Measurements from ENCODE around the gene MEPCE.

DNA sequence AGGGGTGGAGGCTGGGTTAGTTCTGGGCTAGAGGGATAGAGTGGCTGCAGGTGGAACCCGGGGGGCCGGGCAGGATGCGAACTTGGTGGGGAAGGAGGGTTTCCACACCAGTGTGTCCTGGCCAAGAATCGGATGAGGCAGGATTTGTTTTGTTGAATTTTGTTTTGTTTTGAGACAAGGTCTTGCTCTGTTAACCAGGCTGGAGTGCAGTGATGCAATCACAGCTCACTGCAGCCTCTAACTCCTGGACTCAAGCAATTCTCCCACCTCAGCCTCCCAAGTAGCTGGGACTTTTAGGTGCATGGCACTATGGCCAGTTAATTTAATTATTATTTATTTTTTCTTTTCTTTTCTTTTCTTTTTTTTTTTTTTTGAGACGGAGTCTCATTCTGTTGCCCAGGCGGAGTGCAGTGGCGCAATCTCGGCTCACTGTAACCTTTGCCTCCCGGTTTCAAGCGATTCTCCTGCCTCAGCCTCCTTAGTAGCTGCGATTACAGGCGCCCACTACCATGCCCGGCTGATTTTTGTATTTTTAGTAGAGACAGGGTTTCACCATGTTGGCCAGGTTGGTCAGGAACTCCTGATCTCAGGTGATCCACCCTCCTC lies 19.7 kb downstream of the MEPCE start:
- TF ChIP-seq, protein P1, sequence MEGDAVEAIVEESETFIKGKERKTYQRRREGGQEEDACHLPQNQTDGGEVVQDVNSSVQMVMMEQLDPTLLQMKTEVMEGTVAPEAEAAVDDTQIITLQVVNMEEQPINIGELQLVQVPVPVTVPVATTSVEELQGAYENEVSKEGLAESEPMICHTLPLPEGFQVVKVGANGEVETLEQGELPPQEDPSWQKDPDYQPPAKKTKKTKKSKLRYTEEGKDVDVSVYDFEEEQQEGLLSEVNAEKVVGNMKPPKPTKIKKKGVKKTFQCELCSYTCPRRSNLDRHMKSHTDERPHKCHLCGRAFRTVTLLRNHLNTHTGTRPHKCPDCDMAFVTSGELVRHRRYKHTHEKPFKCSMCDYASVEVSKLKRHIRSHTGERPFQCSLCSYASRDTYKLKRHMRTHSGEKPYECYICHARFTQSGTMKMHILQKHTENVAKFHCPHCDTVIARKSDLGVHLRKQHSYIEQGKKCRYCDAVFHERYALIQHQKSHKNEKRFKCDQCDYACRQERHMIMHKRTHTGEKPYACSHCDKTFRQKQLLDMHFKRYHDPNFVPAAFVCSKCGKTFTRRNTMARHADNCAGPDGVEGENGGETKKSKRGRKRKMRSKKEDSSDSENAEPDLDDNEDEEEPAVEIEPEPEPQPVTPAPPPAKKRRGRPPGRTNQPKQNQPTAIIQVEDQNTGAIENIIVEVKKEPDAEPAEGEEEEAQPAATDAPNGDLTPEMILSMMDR (IDR thresholded peaks at IDR 0.05 in 2 of 3, conservative IDR thresholded peaks at IDR 0.05 in 1 of 3; ENCODE audit: insufficient read depth in 2 of 3, low read depth in 1 of 3, low read length in 3 of 3): no peak
- TF ChIP-seq, protein P2, sequence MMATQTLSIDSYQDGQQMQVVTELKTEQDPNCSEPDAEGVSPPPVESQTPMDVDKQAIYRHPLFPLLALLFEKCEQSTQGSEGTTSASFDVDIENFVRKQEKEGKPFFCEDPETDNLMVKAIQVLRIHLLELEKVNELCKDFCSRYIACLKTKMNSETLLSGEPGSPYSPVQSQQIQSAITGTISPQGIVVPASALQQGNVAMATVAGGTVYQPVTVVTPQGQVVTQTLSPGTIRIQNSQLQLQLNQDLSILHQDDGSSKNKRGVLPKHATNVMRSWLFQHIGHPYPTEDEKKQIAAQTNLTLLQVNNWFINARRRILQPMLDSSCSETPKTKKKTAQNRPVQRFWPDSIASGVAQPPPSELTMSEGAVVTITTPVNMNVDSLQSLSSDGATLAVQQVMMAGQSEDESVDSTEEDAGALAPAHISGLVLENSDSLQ (IDR thresholded peaks at IDR 0.05): no peak
- TF ChIP-seq ZKSCAN1 (IDR thresholded peaks at IDR 0.05; ENCODE audit: low read depth, low read length) (no peak), HDAC8 (tag; IDR thresholded peaks at IDR 0.05) (no peak)
- TF ChIP-seq, protein P3, sequence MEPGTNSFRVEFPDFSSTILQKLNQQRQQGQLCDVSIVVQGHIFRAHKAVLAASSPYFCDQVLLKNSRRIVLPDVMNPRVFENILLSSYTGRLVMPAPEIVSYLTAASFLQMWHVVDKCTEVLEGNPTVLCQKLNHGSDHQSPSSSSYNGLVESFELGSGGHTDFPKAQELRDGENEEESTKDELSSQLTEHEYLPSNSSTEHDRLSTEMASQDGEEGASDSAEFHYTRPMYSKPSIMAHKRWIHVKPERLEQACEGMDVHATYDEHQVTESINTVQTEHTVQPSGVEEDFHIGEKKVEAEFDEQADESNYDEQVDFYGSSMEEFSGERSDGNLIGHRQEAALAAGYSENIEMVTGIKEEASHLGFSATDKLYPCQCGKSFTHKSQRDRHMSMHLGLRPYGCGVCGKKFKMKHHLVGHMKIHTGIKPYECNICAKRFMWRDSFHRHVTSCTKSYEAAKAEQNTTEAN (CRISPR knock-in tag; IDR thresholded peaks at IDR 0.05): no peak
